NCI-H774 (cell line): Measurements from ENCODE around the gene GALNT10.

Experiments
- DNase-seq: peaks from one replicate; lab custom pipeline; 2025; lab: John Stamatoyannopoulos, UW

The GALNT10 gene

GRCh38 chr5:154296525-154297159, 106.1 kb downstream of the GALNT10 start:
- DNase-seq = no peak

- no peak for DNase-seq
Observed at GRCh38 chr5:154298065-154298464, 107.5 kb downstream of the GALNT10 start.

- no peak for DNase-seq
Observed at GRCh38 chr5:154300207-154300883, 109.8 kb downstream of the GALNT10 start.

- DNase-seq = no peak
Observed at GRCh38 chr5:154301726-154302125, 111.2 kb downstream of the GALNT10 start.

- no peak for DNase-seq
Observed at GRCh38 chr5:154302161-154302560, 111.6 kb downstream of the GALNT10 start.

GRCh38 chr5:154303133-154303532, 112.6 kb downstream of the GALNT10 start:
- DNase-seq = no peak

GRCh38 chr5:154308443-154309370, 118.2 kb downstream of the GALNT10 start:
- DNase-seq = no peak

- DNase-seq = no peak
Observed at GRCh38 chr5:154309371-154309745, 118.8 kb downstream of the GALNT10 start.

GRCh38 chr5:154309805-154310204, 119.3 kb downstream of the GALNT10 start:
- no peak for DNase-seq

- DNase-seq = no peak
Observed at GRCh38 chr5:154311362-154311761, 120.8 kb downstream of the GALNT10 start.

GRCh38 chr5:154312000-154312399, 121.5 kb downstream of the GALNT10 start:
- no peak for DNase-seq

- no peak for DNase-seq
Observed at GRCh38 chr5:154312576-154312975, 122.0 kb downstream of the GALNT10 start.

GRCh38 chr5:154313360-154314017, 123.0 kb downstream of the GALNT10 start:
- DNase-seq = no peak

GRCh38 chr5:154315196-154315595, 124.7 kb downstream of the GALNT10 start:
- no peak for DNase-seq

GRCh38 chr5:154315756-154316155, 125.2 kb downstream of the GALNT10 start:
- DNase-seq = no peak

- no peak for DNase-seq
Observed at GRCh38 chr5:154316223-154316935, 125.8 kb downstream of the GALNT10 start.

GRCh38 chr5:154317916-154318315, 127.4 kb downstream of the GALNT10 start:
- DNase-seq = no peak

GRCh38 chr5:154318691-154319090, 128.2 kb downstream of the GALNT10 start:
- no peak for DNase-seq

GRCh38 chr5:154319736-154320135, 129.2 kb downstream of the GALNT10 start:
- no peak for DNase-seq

GRCh38 chr5:154320224-154321089, 129.9 kb downstream of the GALNT10 start:
- DNase-seq = no peak

GRCh38 chr5:154321546-154321945, 131.0 kb downstream of the GALNT10 start:
- DNase-seq = no peak
